Measurements from ENCODE around the gene P3H4. TPM values are rescaled to one million over a fixed set of nuclear protein-coding genes. Genes with fewer than 3 reads are reported as not detected.
A peak's percentile ranks its signal among the peaks of the same experiment; 100 is the strongest.

P3H4 gene
- polyA plus RNA-seq, 1 donor (not counting 4 experiments of a cell fraction or from before 2014, with no cell fraction given) = 4.2 TPM

DNA sequence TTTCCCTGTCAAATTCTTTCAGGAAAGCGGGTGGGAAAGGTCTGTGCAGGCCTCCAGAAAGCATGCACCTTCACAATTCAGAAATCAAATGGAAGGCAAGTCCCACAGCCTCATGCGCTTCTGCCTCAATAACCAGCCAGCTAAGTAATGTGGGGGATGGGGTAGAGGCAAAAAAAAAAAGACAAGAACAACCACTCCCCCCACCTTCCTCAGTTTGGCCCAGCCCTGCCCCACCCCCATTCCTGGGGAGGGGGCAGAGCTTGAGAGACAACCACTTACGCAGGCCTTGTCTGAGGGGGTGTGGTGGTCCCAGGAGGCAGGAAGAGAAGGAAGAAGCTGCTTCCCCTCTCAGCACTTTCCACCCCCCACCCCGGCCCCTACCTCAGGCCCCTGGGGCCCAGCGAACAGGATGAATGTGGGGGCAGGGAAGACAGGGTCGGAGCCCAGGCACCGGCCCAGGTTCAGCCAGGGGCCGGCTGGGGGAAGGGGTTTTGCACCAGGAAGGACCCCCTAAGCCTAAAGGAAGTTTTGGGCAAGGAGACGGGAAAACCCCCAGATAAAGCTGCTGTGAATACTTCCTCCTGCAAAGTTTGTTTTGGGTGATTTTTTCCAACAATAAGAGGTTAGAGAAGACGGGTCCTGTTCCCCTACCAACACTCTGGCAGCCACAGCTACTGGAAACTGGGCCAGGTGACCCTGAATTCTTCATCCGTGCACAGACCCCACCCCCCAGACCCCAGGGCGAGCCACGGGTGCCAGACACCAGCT lies 26.5 kb downstream of the P3H4 start:
- Histone ChIP-seq H3K9ac (ENCODE audit: control insufficient read depth, extremely low read depth, insufficient read depth, low read length) (peak overlapping the region; percentile 90), H3K9me3 (ENCODE audit: control insufficient read depth, low read depth, low read length) (no peaks in the 10 kb centered on the region), H3K4me3 (ENCODE audit: control insufficient read depth in 2 of 3, extremely low read depth in 1 of 3, insufficient read depth in 2 of 3, low read depth in 1 of 3, low read length in 3 of 3) (peak overlapping the region; percentile 51 to 91 (median 60)), H3K27me3 (ENCODE audit: control insufficient read depth, extremely low read depth, insufficient read depth, low read length) (no peaks in the 10 kb centered on the region), H4K20me1 (ENCODE audit: control insufficient read depth, extremely low read depth, insufficient read depth, low read length) (peaks cover 18% of the 10 kb centered on the region), H3K9me1 (ENCODE audit: control insufficient read depth, extremely low read depth, insufficient read depth, low read length) (peaks cover 7% of the 10 kb centered on the region), H3K27ac (ENCODE audit: control insufficient read depth, insufficient read depth, low read length) (peak overlapping the region; percentile 85), H2AFZ (ENCODE audit: control insufficient read depth, low read length) (no peak overlapping the region), H3K4me1 (ENCODE audit: control insufficient read depth, extremely low read depth, insufficient read depth, low read length) (peaks cover 55% of the 10 kb centered on the region), H3K79me2 (ENCODE audit: control insufficient read depth, insufficient read depth, low read length) (peaks cover 52% of the 10 kb centered on the region), H3K36me3 (ENCODE audit: control insufficient read depth in 2 of 2, extremely low read depth in 1 of 2, insufficient read depth in 2 of 2, low read length in 2 of 2) (peaks cover 6 to 18% of the 10 kb centered on the region in 2 experiments), H3K4me2 (ENCODE audit: control insufficient read depth, extremely low read depth, insufficient read depth, low read depth, low read length) (peak overlapping the region; percentile 100)
- dilution Hi-C loops (cut with MboI; ENCODE audit: extremely low pct_ligation_motif_present, low sequenced_read_pairs) = no loop called here
- TF ChIP-seq, protein P1, sequence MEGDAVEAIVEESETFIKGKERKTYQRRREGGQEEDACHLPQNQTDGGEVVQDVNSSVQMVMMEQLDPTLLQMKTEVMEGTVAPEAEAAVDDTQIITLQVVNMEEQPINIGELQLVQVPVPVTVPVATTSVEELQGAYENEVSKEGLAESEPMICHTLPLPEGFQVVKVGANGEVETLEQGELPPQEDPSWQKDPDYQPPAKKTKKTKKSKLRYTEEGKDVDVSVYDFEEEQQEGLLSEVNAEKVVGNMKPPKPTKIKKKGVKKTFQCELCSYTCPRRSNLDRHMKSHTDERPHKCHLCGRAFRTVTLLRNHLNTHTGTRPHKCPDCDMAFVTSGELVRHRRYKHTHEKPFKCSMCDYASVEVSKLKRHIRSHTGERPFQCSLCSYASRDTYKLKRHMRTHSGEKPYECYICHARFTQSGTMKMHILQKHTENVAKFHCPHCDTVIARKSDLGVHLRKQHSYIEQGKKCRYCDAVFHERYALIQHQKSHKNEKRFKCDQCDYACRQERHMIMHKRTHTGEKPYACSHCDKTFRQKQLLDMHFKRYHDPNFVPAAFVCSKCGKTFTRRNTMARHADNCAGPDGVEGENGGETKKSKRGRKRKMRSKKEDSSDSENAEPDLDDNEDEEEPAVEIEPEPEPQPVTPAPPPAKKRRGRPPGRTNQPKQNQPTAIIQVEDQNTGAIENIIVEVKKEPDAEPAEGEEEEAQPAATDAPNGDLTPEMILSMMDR (optimal IDR thresholded peaks at IDR 0.05 in 1 of 3, IDR thresholded peaks at IDR 0.05 in 1 of 3, conservative IDR thresholded peaks at IDR 0.05 in 1 of 3; ENCODE audit: extremely low read depth in 1 of 3, insufficient read depth in 2 of 3, low read length in 3 of 3) = no peak
- no peak for TF ChIP-seq EZH2 (IDR thresholded peaks at IDR 0.05; ENCODE audit: low read length)
- DNase-seq (ENCODE audit: low read depth, low spot score) = no peak
- no peak for FAIRE-seq

DNA sequence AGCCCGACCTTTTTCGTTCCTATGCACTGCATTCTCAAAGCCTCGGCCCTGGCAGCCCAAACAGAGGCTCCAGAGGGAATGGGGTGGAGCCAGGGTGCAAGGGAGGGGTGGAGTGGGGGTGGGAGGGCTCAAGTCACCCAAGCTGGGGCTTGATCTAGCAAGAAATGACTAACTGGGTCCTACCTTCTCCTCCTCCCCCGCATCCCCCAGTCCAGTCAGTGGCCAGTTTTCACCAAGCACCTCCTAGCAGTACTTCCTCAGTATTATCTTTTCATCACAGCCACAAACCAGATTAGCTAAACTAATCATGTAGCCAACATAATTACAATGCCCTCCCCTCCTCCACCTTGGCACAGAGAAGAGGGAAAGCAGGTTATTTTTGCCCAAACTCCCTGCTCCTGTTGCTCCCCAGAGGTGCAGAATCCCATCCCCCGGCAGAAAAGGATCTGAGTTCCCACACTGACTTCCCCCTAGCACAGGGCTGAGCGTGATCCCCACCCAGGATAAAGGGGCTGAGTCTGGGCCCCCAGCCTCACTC lies 27.5 kb downstream of the P3H4 start:
- H3K4me1 ChIP-seq (ENCODE audit: control insufficient read depth, extremely low read depth, insufficient read depth, low read length) = peaks cover 55% of the 10 kb centered on the region
- H3K27me3 ChIP-seq (ENCODE audit: control insufficient read depth, extremely low read depth, insufficient read depth, low read length) = no peaks in the 10 kb centered on the region
- dilution Hi-C loops (cut with MboI; ENCODE audit: extremely low pct_ligation_motif_present, low sequenced_read_pairs) = no loop called here
- H3K9ac ChIP-seq (ENCODE audit: control insufficient read depth, extremely low read depth, insufficient read depth, low read length) = peak overlapping the region; percentile 90
- peaks cover 21% of the 10 kb centered on the region for H4K20me1 ChIP-seq (ENCODE audit: control insufficient read depth, extremely low read depth, insufficient read depth, low read length)
- TF ChIP-seq, protein P1 (optimal IDR thresholded peaks at IDR 0.05 in 1 of 3, IDR thresholded peaks at IDR 0.05 in 1 of 3, conservative IDR thresholded peaks at IDR 0.05 in 1 of 3; ENCODE audit: extremely low read depth in 1 of 3, insufficient read depth in 2 of 3, low read length in 3 of 3) = no peak
- TF ChIP-seq EZH2 (IDR thresholded peaks at IDR 0.05; ENCODE audit: low read length) = no peak
- peak; percentile 90 for FAIRE-seq
- peaks cover 62% of the 10 kb centered on the region for H3K79me2 ChIP-seq (ENCODE audit: control insufficient read depth, insufficient read depth, low read length)
- H2AFZ ChIP-seq (ENCODE audit: control insufficient read depth, low read length) = no peak overlapping the region
- H3K4me3 ChIP-seq (ENCODE audit: control insufficient read depth in 2 of 3, extremely low read depth in 1 of 3, insufficient read depth in 2 of 3, low read depth in 1 of 3, low read length in 3 of 3) = peak overlapping the region; percentile 51 to 91 (median 60)
- H3K9me1 ChIP-seq (ENCODE audit: control insufficient read depth, extremely low read depth, insufficient read depth, low read length) = peaks cover 7% of the 10 kb centered on the region
- H3K36me3 ChIP-seq (ENCODE audit: control insufficient read depth in 2 of 2, extremely low read depth in 1 of 2, insufficient read depth in 2 of 2, low read length in 2 of 2) = peaks cover 6 to 23% of the 10 kb centered on the region in 2 experiments
- peak overlapping the region; percentile 100 for H3K4me2 ChIP-seq (ENCODE audit: control insufficient read depth, extremely low read depth, insufficient read depth, low read depth, low read length)
- peak overlapping the region; percentile 85 for H3K27ac ChIP-seq (ENCODE audit: control insufficient read depth, insufficient read depth, low read length)
- H3K9me3 ChIP-seq (ENCODE audit: control insufficient read depth, low read depth, low read length) = no peaks in the 10 kb centered on the region
- DNase-seq (ENCODE audit: low read depth, low spot score) = no peak
